IPS-18c (cell line): ENCODE measurements around the gene COX7A2L.
"Not testable (repeated sequence)": the region's sequence is repeated elsewhere in the genome, so short reads cannot be mapped to it uniquely, and the experiment has no call there.

Source experiments
- H3K4me3 ChIP-seq: 2 replicates; pipeline ENCODE4 v1.7.0; 2013; ENCODE audit warnings: low read depth, mild to moderate bottlenecking, low read length, moderate library complexity; ENCODE audit not compliant: insufficient read depth
- H3K9me3 ChIP-seq: one replicate; pipeline ENCODE4 v1.6.1; 2013; ENCODE audit warnings: mild to moderate bottlenecking, low read length, moderate library complexity; ENCODE audit not compliant: control insufficient read depth, insufficient read depth

The COX7A2L gene

GRCh38 chr2:42360890-42361727 lies at the start of gene COX7A2L:
Gene COX7A2L (minus strand): TSS chr2:42361217. CDS start chr2:42361161, 56 bp downstream.
- H3K4me3 ChIP-seq: peak within 1 kb of the TSS; percentile 97
- H3K9me3 ChIP-seq: no peaks in the 10 kb centered on the region

DNA sequence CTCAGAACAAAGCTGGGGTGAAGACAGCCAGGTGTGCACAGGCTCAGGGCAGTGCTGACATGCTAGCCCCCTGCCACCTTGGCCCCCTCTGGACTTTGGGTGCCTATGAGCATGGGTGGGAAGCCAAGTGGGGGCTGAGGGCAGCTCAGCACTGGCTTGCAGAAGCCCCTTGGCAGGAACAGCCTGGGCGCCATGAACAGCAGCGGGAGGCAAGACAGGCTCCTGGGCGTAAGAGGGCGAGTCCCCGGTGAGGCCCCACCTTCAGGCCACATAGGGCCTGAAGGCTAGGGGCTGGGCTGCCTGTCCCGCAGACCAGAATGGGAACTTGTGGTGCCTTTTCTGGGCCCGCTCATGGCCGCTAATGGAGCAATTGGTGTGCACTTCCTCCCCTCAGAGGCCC lies 47.0 kb upstream of the COX7A2L start:
- Histone ChIP-seq H3K9me3 (peaks cover 3% of the 10 kb centered on the region), H3K4me3 (no peak overlapping the region)

GRCh38 chr2:42407476-42407875 lies 46.5 kb upstream of the COX7A2L start:
- Histone ChIP-seq H3K4me3 (no peak overlapping the region), H3K9me3 (peaks cover 3% of the 10 kb centered on the region)

- no peak overlapping the region for H3K4me3 ChIP-seq
These were observed 43.7 kb upstream of the COX7A2L start for GRCh38 chr2:42404676-42405075.

GRCh38 chr2:42401773-42402172 lies 40.8 kb upstream of the COX7A2L start:
- Histone ChIP-seq H3K9me3 (peaks cover 2% of the 10 kb centered on the region), H3K4me3 (no peak overlapping the region)

More at GRCh38 chr2:42404676-42405075, 43.7 kb upstream of the COX7A2L start:
- H3K9me3 ChIP-seq: peaks cover 5% of the 10 kb centered on the region

DNA sequence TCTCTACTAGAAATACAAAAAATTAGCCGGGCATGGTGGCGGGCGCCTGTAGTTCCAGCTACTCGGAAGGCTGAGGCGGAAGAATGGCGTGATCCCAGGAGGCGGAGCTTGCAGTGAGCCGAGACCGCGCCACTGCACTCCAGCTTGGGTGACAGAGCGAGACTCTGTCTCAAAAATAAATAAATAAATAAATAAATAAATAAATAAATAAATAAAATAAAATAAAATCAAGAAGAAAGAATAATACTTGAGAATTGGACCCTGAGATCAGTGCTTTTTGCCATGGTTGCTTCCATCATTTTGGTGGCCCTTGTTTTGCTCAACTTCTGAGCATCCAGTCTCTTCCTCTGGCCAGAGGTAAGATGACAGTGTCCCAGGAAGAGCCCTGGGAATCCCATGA lies 37.0 kb upstream of the COX7A2L start:
- H3K4me3 ChIP-seq, H3K9me3 ChIP-seq: not testable (repeated sequence)

DNA sequence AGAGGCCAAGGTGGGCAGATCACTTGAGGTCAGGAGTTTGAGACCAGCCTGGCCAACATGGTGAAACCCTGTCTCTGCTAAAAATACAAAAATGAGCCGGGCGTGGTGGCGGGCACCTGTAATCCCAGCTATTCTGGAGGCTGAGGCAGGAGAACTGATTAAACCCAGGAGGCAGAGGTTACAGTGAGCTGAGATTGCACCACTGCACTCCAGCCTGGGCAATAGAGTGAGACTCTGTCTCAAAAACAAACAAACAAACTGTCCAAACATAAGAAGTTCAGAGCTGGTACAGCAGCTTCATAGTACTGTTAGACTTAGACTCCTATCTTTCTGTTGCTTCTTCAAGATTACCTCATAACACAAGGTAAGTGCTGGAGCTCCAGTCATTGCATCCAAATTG lies 32.3 kb upstream of the COX7A2L start:
- H3K4me3 ChIP-seq, H3K9me3 ChIP-seq: not testable (repeated sequence)

GRCh38 chr2:42392191-42392590 lies 31.2 kb upstream of the COX7A2L start:
- H3K4me3 ChIP-seq: no peak overlapping the region
- no peaks in the 10 kb centered on the region for H3K9me3 ChIP-seq

DNA sequence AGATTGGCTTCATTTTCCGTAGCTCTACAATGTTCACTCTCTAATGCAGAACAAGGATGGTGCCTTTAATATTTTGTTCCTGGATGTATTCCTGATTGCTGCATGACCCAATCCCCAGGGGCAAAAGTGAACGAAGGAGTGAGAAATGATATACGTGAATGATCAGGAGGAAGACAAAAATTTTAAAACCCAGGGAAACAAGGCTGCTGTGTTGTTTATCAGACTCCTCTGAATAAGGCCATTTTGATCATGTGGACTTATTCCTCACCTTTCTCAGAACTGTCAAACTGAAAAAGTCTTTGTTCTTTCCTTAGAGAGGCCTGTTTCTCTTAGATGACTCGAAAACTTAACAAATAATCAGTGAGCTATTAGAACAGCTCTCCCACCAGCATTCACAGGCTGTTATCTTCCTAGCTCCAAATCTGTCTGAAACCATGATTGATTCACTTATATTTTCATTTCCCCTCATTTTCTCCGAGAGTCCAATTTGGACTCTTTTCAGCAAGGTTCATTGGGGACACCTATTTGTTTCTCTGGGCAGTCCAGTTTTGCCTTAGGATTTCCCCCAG lies 29.5 kb upstream of the COX7A2L start:
- no peaks in the 10 kb centered on the region for H3K9me3 ChIP-seq
- H3K4me3 ChIP-seq: no peak overlapping the region

- Histone ChIP-seq H3K9me3 (no peaks in the 10 kb centered on the region), H3K4me3 (no peak overlapping the region)
These were observed 25.7 kb upstream of the COX7A2L start for GRCh38 chr2:42386682-42387081.

DNA sequence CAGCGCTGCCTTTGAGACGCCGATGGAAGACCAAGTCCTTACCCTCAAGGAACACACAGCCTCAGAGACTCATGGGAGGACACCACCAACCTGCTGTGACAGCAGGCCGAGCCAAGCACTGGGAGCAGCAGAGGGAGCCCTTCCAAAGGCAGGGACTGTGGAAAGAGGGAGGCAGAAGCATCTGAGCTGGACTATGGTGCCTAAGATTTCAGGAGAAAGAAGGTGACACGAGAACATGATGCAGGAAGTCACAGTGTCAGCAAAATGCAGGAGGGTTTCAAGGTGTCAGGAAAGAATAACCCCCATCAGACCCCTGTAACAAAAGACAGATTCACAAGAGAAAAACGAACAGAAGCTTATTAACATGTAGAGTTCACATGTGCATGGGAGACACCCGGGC lies 24.2 kb upstream of the COX7A2L start:
- H3K9me3 ChIP-seq: no peaks in the 10 kb centered on the region
- no peak overlapping the region for H3K4me3 ChIP-seq

GRCh38 chr2:42383855-42384530 lies 23.0 kb upstream of the COX7A2L start:
- Histone ChIP-seq H3K9me3 (no peaks in the 10 kb centered on the region), H3K4me3 (no peak overlapping the region)

DNA sequence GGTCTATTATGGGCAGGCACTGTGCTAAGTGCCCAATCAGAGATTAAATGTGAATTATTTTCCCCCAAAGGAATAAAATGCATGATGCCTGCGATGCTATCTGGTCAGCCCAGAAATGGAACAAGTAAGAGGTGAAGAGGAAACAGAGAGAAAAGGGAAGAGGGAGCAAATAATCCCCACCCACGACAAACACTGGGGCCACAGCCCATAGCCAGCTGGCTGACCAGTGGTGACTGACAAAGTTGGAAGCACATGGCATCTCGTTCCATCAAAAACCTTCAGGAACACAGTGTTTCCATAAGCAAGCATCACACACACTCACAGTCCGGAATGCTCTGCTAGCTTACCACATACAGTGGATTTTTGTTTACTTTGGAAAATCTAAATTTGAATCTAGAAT lies 21.1 kb upstream of the COX7A2L start:
- H3K9me3 ChIP-seq: no peaks in the 10 kb centered on the region
- H3K4me3 ChIP-seq: no peak overlapping the region

GRCh38 chr2:42380026-42380425 lies 19.0 kb upstream of the COX7A2L start:
- not testable (repeated sequence) for H3K4me3 ChIP-seq, H3K9me3 ChIP-seq

DNA sequence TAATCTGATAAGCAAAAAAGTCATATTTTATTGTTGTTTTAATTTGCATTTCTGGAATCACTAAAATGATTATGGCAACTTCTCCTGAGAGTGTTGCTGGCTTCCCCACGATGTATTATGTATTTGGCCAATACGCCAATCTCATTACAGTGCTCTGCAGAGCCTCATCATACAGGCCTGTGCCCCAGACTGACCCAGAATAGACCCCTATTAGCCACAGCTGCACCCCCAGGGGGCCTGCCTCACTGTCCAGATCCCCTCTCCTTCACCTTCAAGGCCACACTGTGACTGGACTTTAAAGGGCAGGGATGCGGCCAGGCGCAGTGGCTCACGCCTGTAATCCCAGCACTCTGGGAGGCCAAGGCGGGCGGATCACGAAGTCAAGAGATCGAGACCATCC lies 17.4 kb upstream of the COX7A2L start:
- no peaks in the 10 kb centered on the region for H3K9me3 ChIP-seq
- H3K4me3 ChIP-seq: no peak overlapping the region

DNA sequence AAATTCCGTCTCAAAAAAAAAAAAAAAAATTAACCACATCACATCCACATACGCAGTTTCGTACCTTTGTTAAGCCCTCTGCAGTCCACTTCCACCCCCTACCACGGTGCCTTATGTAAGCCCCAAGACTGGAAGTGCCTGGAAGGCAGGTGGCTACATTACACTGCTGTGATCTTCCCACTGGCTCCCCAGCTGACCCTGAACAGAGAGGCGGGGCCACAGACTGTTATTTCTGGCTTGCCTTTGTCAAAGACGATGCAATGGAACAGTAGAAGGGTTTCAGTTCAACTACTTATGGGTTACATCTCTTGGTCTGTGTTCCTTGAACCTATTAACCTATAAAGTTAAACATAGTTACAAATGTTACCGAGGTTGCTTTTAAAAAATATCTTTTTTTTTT lies 15.7 kb upstream of the COX7A2L start:
- H3K9me3 ChIP-seq: no peaks in the 10 kb centered on the region
- H3K4me3 ChIP-seq: no peak overlapping the region

DNA sequence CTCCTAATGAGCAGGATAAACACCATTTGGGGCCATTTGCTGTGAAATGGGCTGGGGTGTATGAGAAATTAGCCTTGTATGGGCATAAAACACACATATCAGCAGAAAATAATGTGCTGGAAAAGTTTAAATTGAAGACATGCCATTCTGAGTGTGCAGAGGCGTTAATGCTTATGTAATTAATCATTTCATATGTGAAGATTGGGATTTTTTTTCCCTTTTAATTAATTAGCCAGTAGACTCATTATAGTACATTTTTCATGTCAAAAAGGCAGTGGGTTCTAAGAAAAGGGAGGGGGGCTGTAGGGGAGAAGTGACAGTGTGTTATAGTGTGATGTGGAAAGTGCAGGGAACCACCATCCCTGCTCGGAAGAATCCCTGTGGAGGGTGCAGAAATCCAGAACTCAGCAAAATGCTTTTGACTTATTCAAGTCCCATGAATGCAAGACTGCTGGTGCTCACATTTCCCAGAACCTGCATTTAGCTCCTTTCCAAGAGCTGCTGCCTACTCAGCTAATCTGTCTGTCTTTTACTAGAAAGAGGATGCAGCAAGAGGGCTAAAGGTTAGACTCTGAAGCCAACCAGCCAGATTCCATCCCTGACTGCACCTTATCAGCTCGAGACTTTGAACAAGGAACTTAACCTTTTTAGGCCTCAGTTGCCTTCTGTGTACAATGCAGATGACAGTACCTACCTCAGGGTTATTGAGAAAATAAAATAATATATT lies 11.6 kb upstream of the COX7A2L start:
- Histone ChIP-seq H3K4me3 (no peak overlapping the region), H3K9me3 (no peaks in the 10 kb centered on the region)
